Aorta (tissue), 5 donors: Measurements from ENCODE around the gene FAAH. TPM values are rescaled to one million over a fixed set of nuclear protein-coding genes. Genes with fewer than 3 reads are reported as not detected.

Experiments used
- ATAC-seq: fragments of 200-7000 bp; cut with Tn5 transposase; one replicate; pipeline ENCODE4 v1.9.1; 2022; ENCODE audit warnings: moderate library complexity; ENCODE audit not compliant: low FRiP score
- DNase-seq, 2 donors: peaks; one replicate each; pipeline ENCODE4 v3.0.0-alpha.2; 2020
- H3K27ac ChIP-seq, 2 donors: one replicate each; pipeline ENCODE4 v1.5.1; 2013; ENCODE audit warnings: low read length in 2 of 2, mild to moderate bottlenecking in 2 of 2, moderate library complexity in 2 of 2, control low read depth in 1 of 2, inconsistent platforms in 1 of 2, low read depth in 1 of 2
- H3K27me3 ChIP-seq, 2 donors: one replicate each; pipeline ENCODE4 v1.6.1; 2013; ENCODE audit warnings: control low read depth in 1 of 2, low read length in 1 of 2, mild to moderate bottlenecking in 1 of 2, moderate library complexity in 1 of 2; ENCODE audit not compliant: insufficient read depth in 2 of 2, control insufficient read depth in 1 of 2
- H3K36me3 ChIP-seq, 2 donors: one replicate each; pipeline ENCODE4 v1.6.1; 2013; ENCODE audit warnings: control low read depth in 1 of 2, low read length in 1 of 2, mild to moderate bottlenecking in 1 of 2; ENCODE audit not compliant: insufficient read depth in 2 of 2, control insufficient read depth in 1 of 2
- H3K4me1 ChIP-seq, 2 donors: one replicate each; pipeline ENCODE4 v1.6.1; 2013; ENCODE audit warnings: low read length in 2 of 2, control low read depth in 1 of 2, mild to moderate bottlenecking in 1 of 2, moderate library complexity in 1 of 2; ENCODE audit not compliant: insufficient read depth in 2 of 2, control insufficient read depth in 1 of 2
- H3K4me3 ChIP-seq, 2 donors: one replicate each; pipeline ENCODE4 v1.5.1; 2013; ENCODE audit warnings: low read length in 2 of 2, control low read depth in 1 of 2, mild to moderate bottlenecking in 1 of 2
- H3K9me3 ChIP-seq: one replicate; pipeline ENCODE4 v1.6.1; 2013; ENCODE audit warnings: mild to moderate bottlenecking, low read length; ENCODE audit not compliant: control insufficient read depth
- WGBS, 2 donors: extraction: QIAGEN DNeasy Blood & Tissue Kit; methylation state at CpG; one replicate each; pipeline ENCODE4 v1.1.7; 2013; 5-methylcytosine and 5-hydroxymethylcytosine counted together
- intact Hi-C, 2 donors: fragments of 100-400 bp; cut with DNase I; formaldehyde crosslinking; loops; one replicate each; pipeline versions ENCODE4 v1.14.2 to v1.15.0; 2022
- polyA plus RNA-seq, 2 donors: library from polyadenylated mRNA; stranded (reverse); fragments of 200-250 nt; gene quantifications; one replicate each; pipeline ENCODE4 v1.2.3, GENCODE V29; 2013
- total RNA-seq, 2 donors: library from RNA; stranded (reverse); fragmentation: NEBNext Ultra II Directional; extraction: Animal tissue kit (Norgen Biotek cat#: 25700); gene quantifications; one replicate each; pipeline ENCODE4 v1.2.1, GENCODE V29; 2021
- donor health status: healthy with polysubstance abuse.
- donor health status: Bipolar disorder and iron deficiency.
- donor health status: DM: no; HTN: no; CAD: no.
- donor health status: DM: no; HTN: no; CAD: no.
- donor health status: DM: yes; HTN: yes; CAD: no.

Gene FAAH
- total and polyA plus RNA-seq, 4 donors, result 3.3 to 33.2 (median 8.4) TPM

GRCh38 chr1:46423574-46424240 is 29.6 kb downstream of the FAAH start:
- ATAC-seq (no peak), DNase-seq (no peak)
- 84 to 88% methylated on average over 16 of the region's 16 CpGs for WGBS, 2 donors
- Histone ChIP-seq H3K36me3 (no peaks in the 10 kb centered on the region), H3K4me1 (no peaks in the 10 kb centered on the region), H3K4me3 (no peak overlapping the region), H3K27ac (no peak overlapping the region), H3K27me3 (no peaks in the 10 kb centered on the region), H3K9me3 (no peaks in the 10 kb centered on the region)
- intact Hi-C loops, result no loop called here

- no peak overlapping the region for H3K4me3 ChIP-seq
- no peak for DNase-seq
- H3K27ac ChIP-seq, result no peak overlapping the region
- 82 to 88% methylated on average over 4 of the region's 4 CpGs for WGBS, 2 donors
- H3K36me3 ChIP-seq, result no peaks in the 10 kb centered on the region
- H3K27me3 ChIP-seq, result no peaks in the 10 kb centered on the region
- H3K4me1 ChIP-seq, result no peaks in the 10 kb centered on the region
- no peaks in the 10 kb centered on the region for H3K9me3 ChIP-seq
- intact Hi-C loops, result no loop called here
- ATAC-seq, result no peak
Measured at GRCh38 chr1:46424730-46425129, 30.6 kb downstream of the FAAH start.

GRCh38 chr1:46425726-46426125 is 31.6 kb downstream of the FAAH start:
- ATAC-seq (no peak), DNase-seq (no peak)
- no peaks in the 10 kb centered on the region for H3K9me3 ChIP-seq
- H3K27me3 ChIP-seq, result no peaks in the 10 kb centered on the region
- H3K27ac ChIP-seq, result no peak overlapping the region
- WGBS, 2 donors, result 27 to 38% methylated on average over 4 of the region's 4 CpGs
- H3K4me1 ChIP-seq, result no peaks in the 10 kb centered on the region
- H3K36me3 ChIP-seq, result no peaks in the 10 kb centered on the region
- intact Hi-C loops, result no loop called here
- no peak overlapping the region for H3K4me3 ChIP-seq

- no peaks in the 10 kb centered on the region for H3K36me3 ChIP-seq
- no peak for ATAC-seq
- no peaks in the 10 kb centered on the region for H3K9me3 ChIP-seq
- intact Hi-C loops, result no loop called here
- 66 to 69% methylated on average over 2 of the region's 2 CpGs for WGBS, 2 donors
- no peaks in the 10 kb centered on the region for H3K4me1 ChIP-seq
- DNase-seq, result no peak
- H3K4me3 ChIP-seq, result no peak overlapping the region
- H3K27ac ChIP-seq, result no peak overlapping the region
- H3K27me3 ChIP-seq, result no peaks in the 10 kb centered on the region
Measured at GRCh38 chr1:46427541-46427940, 33.4 kb downstream of the FAAH start.

GRCh38 chr1:46429436-46429835 is 35.3 kb downstream of the FAAH start:
- WGBS, 2 donors, result 83 to 87% methylated on average over 1 of the region's 1 CpG
- DNase-seq (no peak), ATAC-seq (no peak)
- H3K36me3 ChIP-seq, result no peaks in the 10 kb centered on the region
- no peak overlapping the region for H3K4me3 ChIP-seq
- no peaks in the 10 kb centered on the region for H3K9me3 ChIP-seq
- no peaks in the 10 kb centered on the region for H3K4me1 ChIP-seq
- H3K27ac ChIP-seq, result no peak overlapping the region
- H3K27me3 ChIP-seq, result no peaks in the 10 kb centered on the region
- intact Hi-C loops, result no loop called here

GRCh38 chr1:46431695-46432094 is 37.6 kb downstream of the FAAH start:
- Histone ChIP-seq H3K4me1 (no peaks in the 10 kb centered on the region), H3K4me3 (no peak overlapping the region), H3K36me3 (no peaks in the 10 kb centered on the region), H3K27me3 (no peaks in the 10 kb centered on the region), H3K9me3 (no peaks in the 10 kb centered on the region), H3K27ac (no peak overlapping the region)
- DNase-seq, result no peak
- no peak for ATAC-seq
- 64 to 83% methylated on average over 6 of the region's 6 CpGs for WGBS, 2 donors
- intact Hi-C loops, result no loop called here

- H3K36me3 ChIP-seq, result no peaks in the 10 kb centered on the region
- H3K27me3 ChIP-seq, result no peaks in the 10 kb centered on the region
- 75 to 76% methylated on average over 10 of the region's 10 CpGs for WGBS, 2 donors
- ATAC-seq, result no peak
- DNase-seq, result no peak
- intact Hi-C loops, result no loop called here
- H3K4me3 ChIP-seq, result no peak overlapping the region
- no peaks in the 10 kb centered on the region for H3K9me3 ChIP-seq
- no peaks in the 10 kb centered on the region for H3K4me1 ChIP-seq
- H3K27ac ChIP-seq, result no peak overlapping the region
Measured at GRCh38 chr1:46432781-46433327, 38.7 kb downstream of the FAAH start.

- DNase-seq (no peak), ATAC-seq (no peak)
- no peak overlapping the region for H3K4me3 ChIP-seq
- H3K27me3 ChIP-seq, result no peaks in the 10 kb centered on the region
- no peaks in the 10 kb centered on the region for H3K9me3 ChIP-seq
- H3K27ac ChIP-seq, result no peak overlapping the region
- WGBS, 2 donors, result 91 to 94% methylated on average over 3 of the region's 3 CpGs
- H3K4me1 ChIP-seq, result no peaks in the 10 kb centered on the region
- no peaks in the 10 kb centered on the region for H3K36me3 ChIP-seq
- intact Hi-C loops, result no loop called here
Measured at GRCh38 chr1:46434358-46434757, 40.2 kb downstream of the FAAH start.

GRCh38 chr1:46436844-46437243 is 42.7 kb downstream of the FAAH start:
- DNase-seq (no peak), ATAC-seq (no peak)
- H3K27ac ChIP-seq, result no peak overlapping the region
- intact Hi-C loops, result no loop called here
- no peaks in the 10 kb centered on the region for H3K9me3 ChIP-seq
- 98 to 100% methylated on average over 1 of the region's 1 CpG for WGBS, 2 donors
- H3K4me1 ChIP-seq, result no peaks in the 10 kb centered on the region
- no peak overlapping the region for H3K4me3 ChIP-seq
- H3K36me3 ChIP-seq, result no peaks in the 10 kb centered on the region
- no peaks in the 10 kb centered on the region for H3K27me3 ChIP-seq
